Measurements from ENCODE around the gene LAMA3.

The LAMA3 gene

DNA sequence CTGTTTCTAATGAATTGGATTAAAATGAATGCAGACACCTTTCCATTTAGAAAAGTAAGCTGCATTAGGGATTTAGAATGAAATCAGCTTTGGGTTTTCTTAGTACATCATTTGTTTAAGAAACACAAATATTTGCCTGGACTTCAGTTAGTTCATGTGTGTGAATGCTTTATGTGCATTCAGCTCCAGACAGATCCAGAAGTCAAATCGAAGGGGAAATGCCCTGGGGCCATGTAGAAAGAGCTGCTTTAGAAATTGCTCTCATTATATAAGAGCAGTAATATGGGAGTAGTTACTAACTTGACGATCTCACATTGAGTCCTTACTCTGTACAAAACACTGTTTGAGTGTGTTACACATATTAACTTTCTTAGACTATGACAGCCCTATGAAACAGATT lies 237.3 kb downstream of the LAMA3 start:
- Histone ChIP-seq H3K4me3 (ENCODE audit: low read depth in 1 of 2, low read length in 2 of 2) (no peak overlapping the region), H3K4me1 (ENCODE audit: control insufficient read depth in 1 of 2, insufficient read depth in 2 of 2, low read length in 2 of 2) (peaks cover 7 to 20% of the 10 kb centered on the region in 2 donors), H3K9ac (ENCODE audit: low read depth in 1 of 2, low read length in 2 of 2) (no peak overlapping the region), H3K27ac (ENCODE audit: low read depth, low read length) (no peak overlapping the region), H3K9me3 (ENCODE audit: control insufficient read depth in 1 of 2, low read length in 2 of 2) (no peaks in the 10 kb centered on the region), H3K36me3 (ENCODE audit: control insufficient read depth in 1 of 2, insufficient read depth in 2 of 2, low read length in 2 of 2) (no peaks in the 10 kb centered on the region), H3K27me3 (ENCODE audit: control insufficient read depth in 1 of 2, insufficient read depth in 2 of 2, low read length in 2 of 2) (no peaks in the 10 kb centered on the region)

DNA sequence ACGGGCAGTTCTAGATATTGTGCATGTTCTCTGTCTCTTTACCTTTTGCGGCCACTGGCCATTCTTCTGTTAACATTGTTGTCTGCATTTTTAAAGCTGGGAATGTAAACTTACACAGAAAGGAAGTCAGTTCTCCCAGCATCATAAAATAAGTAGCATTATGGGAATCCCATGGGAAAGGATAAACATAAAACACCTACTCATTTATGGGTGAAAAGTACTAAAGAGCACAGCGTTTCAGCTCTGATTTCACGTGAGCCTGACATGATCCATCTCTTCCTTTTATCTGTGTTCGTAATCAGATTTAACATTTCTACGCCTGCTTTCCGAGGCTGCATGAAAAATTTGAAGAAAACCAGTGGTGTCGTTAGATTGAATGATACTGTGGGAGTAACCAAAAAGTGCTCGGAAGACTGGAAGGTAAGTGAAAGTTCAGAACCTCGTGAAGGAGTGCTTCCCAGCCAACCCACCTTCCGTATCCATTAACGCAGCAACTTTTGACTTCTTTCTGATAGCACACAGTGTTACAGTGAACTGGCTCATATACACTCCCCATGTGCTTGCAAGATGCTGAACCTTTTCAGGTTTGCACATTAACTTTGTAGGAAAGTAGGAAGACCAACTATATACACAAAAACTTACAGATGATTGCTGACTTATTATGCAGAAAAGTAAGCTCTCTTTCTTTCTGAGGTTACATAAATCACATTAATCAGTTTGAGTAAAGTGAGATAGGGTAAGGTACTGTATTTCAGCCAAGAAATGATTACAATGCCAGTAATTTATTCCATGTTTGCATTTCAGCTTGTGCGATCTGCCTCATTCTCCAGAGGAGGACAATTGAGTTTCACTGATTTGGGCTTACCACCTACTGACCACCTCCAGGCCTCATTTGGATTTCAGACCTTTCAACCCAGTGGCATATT lies 238.8 kb downstream of the LAMA3 start:
- H3K9ac ChIP-seq (ENCODE audit: low read depth in 1 of 2, low read length in 2 of 2): no peak overlapping the region
- H3K9me3 ChIP-seq (ENCODE audit: control insufficient read depth in 1 of 2, low read length in 2 of 2): no peaks in the 10 kb centered on the region
- H3K4me1 ChIP-seq (ENCODE audit: control insufficient read depth in 1 of 2, insufficient read depth in 2 of 2, low read length in 2 of 2): peaks cover 7 to 20% of the 10 kb centered on the region in 2 donors
- H3K36me3 ChIP-seq (ENCODE audit: control insufficient read depth in 1 of 2, insufficient read depth in 2 of 2, low read length in 2 of 2): no peaks in the 10 kb centered on the region
- H3K27me3 ChIP-seq (ENCODE audit: control insufficient read depth in 1 of 2, insufficient read depth in 2 of 2, low read length in 2 of 2): no peaks in the 10 kb centered on the region
- no peak overlapping the region for H3K4me3 ChIP-seq (ENCODE audit: low read depth in 1 of 2, low read length in 2 of 2)
- no peak overlapping the region for H3K27ac ChIP-seq (ENCODE audit: low read depth, low read length)

DNA sequence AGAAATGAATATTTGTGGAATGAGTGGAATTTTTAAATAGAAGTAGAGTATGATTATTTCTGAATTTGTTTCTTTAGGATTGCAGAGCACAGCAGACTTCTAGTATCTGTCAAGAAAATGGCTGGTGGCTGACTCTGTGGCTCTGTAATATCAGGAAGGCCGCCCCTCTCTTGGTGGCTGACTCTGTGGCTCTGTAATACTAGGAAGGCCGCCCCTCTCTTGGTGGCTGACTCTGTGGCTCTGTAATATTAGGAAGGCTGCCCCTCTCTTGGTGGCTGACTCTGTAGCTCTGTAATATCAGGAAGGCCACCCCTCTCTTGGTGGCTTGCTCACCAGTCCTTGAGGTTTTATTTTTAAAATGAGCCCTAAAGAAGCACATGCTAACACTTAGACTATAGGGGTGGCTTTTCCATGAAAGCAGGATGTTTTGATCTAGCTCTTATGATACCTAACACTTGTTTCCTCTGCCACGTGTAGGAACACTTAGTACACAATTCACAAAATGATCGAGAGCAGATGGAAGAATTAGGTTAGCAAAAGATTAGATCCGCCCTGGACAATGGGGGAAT lies 240.2 kb downstream of the LAMA3 start:
- Histone ChIP-seq H3K4me1 (ENCODE audit: control insufficient read depth in 1 of 2, insufficient read depth in 2 of 2, low read length in 2 of 2) (peaks cover 14 to 29% of the 10 kb centered on the region in 2 donors), H3K27me3 (ENCODE audit: control insufficient read depth in 1 of 2, insufficient read depth in 2 of 2, low read length in 2 of 2) (no peaks in the 10 kb centered on the region), H3K36me3 (ENCODE audit: control insufficient read depth in 1 of 2, insufficient read depth in 2 of 2, low read length in 2 of 2) (no peaks in the 10 kb centered on the region), H3K9me3 (ENCODE audit: control insufficient read depth in 1 of 2, low read length in 2 of 2) (no peaks in the 10 kb centered on the region), H3K4me3 (ENCODE audit: low read depth in 1 of 2, low read length in 2 of 2) (no peak overlapping the region), H3K27ac (ENCODE audit: low read depth, low read length) (no peak overlapping the region), H3K9ac (ENCODE audit: low read depth in 1 of 2, low read length in 2 of 2) (no peak overlapping the region)

DNA sequence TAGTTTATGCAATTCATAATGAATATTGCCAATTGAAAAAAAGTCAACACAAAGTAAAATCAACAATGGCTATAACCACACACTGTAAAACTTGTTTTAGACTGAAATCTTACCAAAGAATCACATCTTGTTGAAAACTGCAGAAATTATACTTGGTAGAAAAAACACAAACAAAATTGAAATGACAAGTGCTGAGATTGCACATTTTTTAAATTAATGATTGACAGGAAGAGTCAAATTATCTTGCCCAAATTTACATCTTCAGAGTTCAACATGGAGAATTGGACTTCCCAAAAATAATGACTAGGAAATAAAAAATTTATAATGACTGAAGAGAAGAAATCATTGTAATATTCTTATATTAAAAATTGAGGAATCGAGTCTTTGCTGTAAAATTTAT lies 240.7 kb downstream of the LAMA3 start:
- Histone ChIP-seq H3K27ac (ENCODE audit: low read depth, low read length) (no peak overlapping the region), H3K9me3 (ENCODE audit: control insufficient read depth in 1 of 2, low read length in 2 of 2) (no peaks in the 10 kb centered on the region), H3K4me3 (ENCODE audit: low read depth in 1 of 2, low read length in 2 of 2) (no peak overlapping the region), H3K36me3 (ENCODE audit: control insufficient read depth in 1 of 2, insufficient read depth in 2 of 2, low read length in 2 of 2) (no peaks in the 10 kb centered on the region), H3K27me3 (ENCODE audit: control insufficient read depth in 1 of 2, insufficient read depth in 2 of 2, low read length in 2 of 2) (no peaks in the 10 kb centered on the region), H3K4me1 (ENCODE audit: control insufficient read depth in 1 of 2, insufficient read depth in 2 of 2, low read length in 2 of 2) (peaks cover 19 to 35% of the 10 kb centered on the region in 2 donors), H3K9ac (ENCODE audit: low read depth in 1 of 2, low read length in 2 of 2) (no peak overlapping the region)

- Histone ChIP-seq H3K4me3 (ENCODE audit: low read depth in 1 of 2, low read length in 2 of 2) (no peak overlapping the region), H3K9ac (ENCODE audit: low read depth in 1 of 2, low read length in 2 of 2) (no peak overlapping the region), H3K36me3 (ENCODE audit: control insufficient read depth in 1 of 2, insufficient read depth in 2 of 2, low read length in 2 of 2) (no peaks in the 10 kb centered on the region), H3K27me3 (ENCODE audit: control insufficient read depth in 1 of 2, insufficient read depth in 2 of 2, low read length in 2 of 2) (no peaks in the 10 kb centered on the region), H3K9me3 (ENCODE audit: control insufficient read depth in 1 of 2, low read length in 2 of 2) (no peaks in the 10 kb centered on the region), H3K27ac (ENCODE audit: low read depth, low read length) (no peak overlapping the region), H3K4me1 (ENCODE audit: control insufficient read depth in 1 of 2, insufficient read depth in 2 of 2, low read length in 2 of 2) (peaks cover 28 to 39% of the 10 kb centered on the region in 2 donors)
Measured at GRCh38 chr18:23932385-23933067, 243.3 kb downstream of the LAMA3 start.

- no peak overlapping the region for H3K4me3 ChIP-seq (ENCODE audit: low read depth in 1 of 2, low read length in 2 of 2)
- H3K9me3 ChIP-seq (ENCODE audit: control insufficient read depth in 1 of 2, low read length in 2 of 2): no peaks in the 10 kb centered on the region
- no peaks in the 10 kb centered on the region for H3K27me3 ChIP-seq (ENCODE audit: control insufficient read depth in 1 of 2, insufficient read depth in 2 of 2, low read length in 2 of 2)
- no peak overlapping the region for H3K9ac ChIP-seq (ENCODE audit: low read depth in 1 of 2, low read length in 2 of 2)
- no peak overlapping the region for H3K27ac ChIP-seq (ENCODE audit: low read depth, low read length)
- no peaks in the 10 kb centered on the region for H3K36me3 ChIP-seq (ENCODE audit: control insufficient read depth in 1 of 2, insufficient read depth in 2 of 2, low read length in 2 of 2)
- H3K4me1 ChIP-seq (ENCODE audit: control insufficient read depth in 1 of 2, insufficient read depth in 2 of 2, low read length in 2 of 2): peaks cover 21 to 31% of the 10 kb centered on the region in 2 donors
Measured at GRCh38 chr18:23933407-23933806, 244.2 kb downstream of the LAMA3 start.

GRCh38 chr18:23934252-23934651 lies 245.0 kb downstream of the LAMA3 start:
- H3K4me1 ChIP-seq (ENCODE audit: control insufficient read depth in 1 of 2, insufficient read depth in 2 of 2, low read length in 2 of 2): peaks cover 21 to 28% of the 10 kb centered on the region in 2 donors
- H3K4me3 ChIP-seq (ENCODE audit: low read depth in 1 of 2, low read length in 2 of 2): no peak overlapping the region
- H3K27ac ChIP-seq (ENCODE audit: low read depth, low read length): no peak overlapping the region
- no peaks in the 10 kb centered on the region for H3K36me3 ChIP-seq (ENCODE audit: control insufficient read depth in 1 of 2, insufficient read depth in 2 of 2, low read length in 2 of 2)
- no peak overlapping the region for H3K9ac ChIP-seq (ENCODE audit: low read depth in 1 of 2, low read length in 2 of 2)
- H3K27me3 ChIP-seq (ENCODE audit: control insufficient read depth in 1 of 2, insufficient read depth in 2 of 2, low read length in 2 of 2): no peaks in the 10 kb centered on the region
- H3K9me3 ChIP-seq (ENCODE audit: control insufficient read depth in 1 of 2, low read length in 2 of 2): no peaks in the 10 kb centered on the region

GRCh38 chr18:23934863-23935262 lies 245.6 kb downstream of the LAMA3 start:
- Histone ChIP-seq H3K4me3 (ENCODE audit: low read depth in 1 of 2, low read length in 2 of 2) (no peak overlapping the region), H3K9ac (ENCODE audit: low read depth in 1 of 2, low read length in 2 of 2) (no peak overlapping the region), H3K36me3 (ENCODE audit: control insufficient read depth in 1 of 2, insufficient read depth in 2 of 2, low read length in 2 of 2) (no peaks in the 10 kb centered on the region), H3K4me1 (ENCODE audit: control insufficient read depth in 1 of 2, insufficient read depth in 2 of 2, low read length in 2 of 2) (peaks cover 21 to 28% of the 10 kb centered on the region in 2 donors), H3K27me3 (ENCODE audit: control insufficient read depth in 1 of 2, insufficient read depth in 2 of 2, low read length in 2 of 2) (no peaks in the 10 kb centered on the region), H3K27ac (ENCODE audit: low read depth, low read length) (no peak overlapping the region), H3K9me3 (ENCODE audit: control insufficient read depth in 1 of 2, low read length in 2 of 2) (no peaks in the 10 kb centered on the region)

GRCh38 chr18:23935804-23936203 lies 246.6 kb downstream of the LAMA3 start:
- no peak overlapping the region for H3K4me3 ChIP-seq (ENCODE audit: low read depth in 1 of 2, low read length in 2 of 2)
- no peaks in the 10 kb centered on the region for H3K36me3 ChIP-seq (ENCODE audit: control insufficient read depth in 1 of 2, insufficient read depth in 2 of 2, low read length in 2 of 2)
- H3K4me1 ChIP-seq (ENCODE audit: control insufficient read depth in 1 of 2, insufficient read depth in 2 of 2, low read length in 2 of 2): peaks cover 21 to 28% of the 10 kb centered on the region in 2 donors
- H3K27me3 ChIP-seq (ENCODE audit: control insufficient read depth in 1 of 2, insufficient read depth in 2 of 2, low read length in 2 of 2): no peaks in the 10 kb centered on the region
- H3K9ac ChIP-seq (ENCODE audit: low read depth in 1 of 2, low read length in 2 of 2): no peak overlapping the region
- no peaks in the 10 kb centered on the region for H3K9me3 ChIP-seq (ENCODE audit: control insufficient read depth in 1 of 2, low read length in 2 of 2)
- H3K27ac ChIP-seq (ENCODE audit: low read depth, low read length): no peak overlapping the region

DNA sequence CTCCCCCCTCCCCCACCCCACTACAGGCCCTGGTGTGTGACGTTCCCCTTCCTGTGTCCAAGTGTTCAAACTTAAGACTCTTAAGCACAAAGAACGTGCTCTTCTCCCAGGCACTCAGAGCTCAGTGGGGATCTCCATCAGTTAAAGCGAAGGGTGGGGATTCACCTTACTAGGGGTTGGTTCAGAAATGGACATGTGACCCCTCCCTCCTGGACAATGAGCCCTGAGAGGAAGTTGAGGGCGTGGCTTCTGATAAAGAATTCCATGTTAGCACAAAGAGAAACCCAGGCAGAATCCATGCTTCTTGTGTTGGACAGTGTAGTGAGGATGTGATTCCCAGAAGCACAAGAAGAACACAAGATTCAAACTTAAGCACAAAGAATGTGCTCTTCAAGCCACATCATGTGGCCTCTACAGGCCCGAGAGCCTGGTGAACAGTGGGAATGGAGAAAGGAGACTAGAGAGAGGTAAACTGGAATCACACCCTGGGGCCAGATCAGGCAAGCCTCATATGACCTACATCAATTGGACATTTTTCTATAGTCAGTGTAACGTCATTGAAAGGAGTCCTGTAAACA lies 247.2 kb downstream of the LAMA3 start:
- Histone ChIP-seq H3K27ac (ENCODE audit: low read depth, low read length) (no peak overlapping the region), H3K9me3 (ENCODE audit: control insufficient read depth in 1 of 2, low read length in 2 of 2) (no peaks in the 10 kb centered on the region), H3K9ac (ENCODE audit: low read depth in 1 of 2, low read length in 2 of 2) (no peak overlapping the region), H3K4me1 (ENCODE audit: control insufficient read depth in 1 of 2, insufficient read depth in 2 of 2, low read length in 2 of 2) (peaks cover 21 to 28% of the 10 kb centered on the region in 2 donors), H3K36me3 (ENCODE audit: control insufficient read depth in 1 of 2, insufficient read depth in 2 of 2, low read length in 2 of 2) (no peaks in the 10 kb centered on the region), H3K4me3 (ENCODE audit: low read depth in 1 of 2, low read length in 2 of 2) (no peak overlapping the region), H3K27me3 (ENCODE audit: control insufficient read depth in 1 of 2, insufficient read depth in 2 of 2, low read length in 2 of 2) (no peaks in the 10 kb centered on the region)

Data from duodenal mucosa (tissue), 2 donors.